D721Med (cell line): ENCODE results near the gene COL5A1.

Experiments
- DNase-seq: peaks from one replicate; pipeline ENCODE4 v3.0.0; 2011; ENCODE audit warnings: low spot score; ENCODE audit not compliant: insufficient read length
- FAIRE-seq: peaks from 2 replicates; lab custom pipeline; 2011; peaks lifted over from hg19 to GRCh38; lab: Jason Lieb, UNC
- CTCF ChIP-seq: IDR thresholded peaks from 2 replicates; pipeline ENCODE4 v1.5.1; 2012; ENCODE audit warnings: mild to moderate bottlenecking, control low read depth; ENCODE audit not compliant: insufficient read depth; ENCODE audit errors: missing control alignments

The COL5A1 gene

GRCh38 chr9:134887219-134887618 lies 245.6 kb downstream of the COL5A1 start:
- DNase-seq (no peak), FAIRE-seq (no peak)
- no peak for TF ChIP-seq CTCF

GRCh38 chr9:134887686-134888602 lies 246.3 kb downstream of the COL5A1 start:
- no peak for FAIRE-seq
- no peak for DNase-seq
- no peak for TF ChIP-seq CTCF

DNA sequence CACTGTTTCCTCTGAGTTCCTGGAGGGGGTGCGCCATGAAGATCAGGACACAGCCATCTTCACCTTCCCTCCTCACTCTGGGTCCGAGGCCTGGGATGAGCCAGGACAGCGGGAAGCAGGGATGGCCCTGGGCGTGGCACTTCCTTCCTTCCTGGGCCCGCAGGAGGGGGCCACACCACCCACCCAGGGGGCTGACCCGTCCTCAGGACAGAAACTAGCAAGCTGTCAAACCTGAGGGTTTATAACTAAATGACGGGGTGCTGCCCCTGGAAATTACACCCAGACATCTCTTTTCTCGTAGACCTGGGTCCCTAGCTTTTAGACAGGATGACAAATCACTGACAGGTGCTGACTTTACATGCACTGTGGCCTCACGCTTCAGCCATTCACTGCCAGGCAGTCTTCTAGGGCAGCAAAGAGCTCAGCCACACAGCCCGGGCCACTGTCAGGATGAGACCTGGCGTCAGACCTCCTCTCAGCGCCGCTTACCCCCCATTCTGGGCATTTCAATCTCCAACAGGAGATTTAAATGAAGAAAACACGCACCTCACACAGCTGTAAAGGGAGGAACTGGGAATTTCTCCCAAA lies 247.1 kb downstream of the COL5A1 start:
- FAIRE-seq (no peak), DNase-seq (no peak)
- TF ChIP-seq CTCF = no peak

DNA sequence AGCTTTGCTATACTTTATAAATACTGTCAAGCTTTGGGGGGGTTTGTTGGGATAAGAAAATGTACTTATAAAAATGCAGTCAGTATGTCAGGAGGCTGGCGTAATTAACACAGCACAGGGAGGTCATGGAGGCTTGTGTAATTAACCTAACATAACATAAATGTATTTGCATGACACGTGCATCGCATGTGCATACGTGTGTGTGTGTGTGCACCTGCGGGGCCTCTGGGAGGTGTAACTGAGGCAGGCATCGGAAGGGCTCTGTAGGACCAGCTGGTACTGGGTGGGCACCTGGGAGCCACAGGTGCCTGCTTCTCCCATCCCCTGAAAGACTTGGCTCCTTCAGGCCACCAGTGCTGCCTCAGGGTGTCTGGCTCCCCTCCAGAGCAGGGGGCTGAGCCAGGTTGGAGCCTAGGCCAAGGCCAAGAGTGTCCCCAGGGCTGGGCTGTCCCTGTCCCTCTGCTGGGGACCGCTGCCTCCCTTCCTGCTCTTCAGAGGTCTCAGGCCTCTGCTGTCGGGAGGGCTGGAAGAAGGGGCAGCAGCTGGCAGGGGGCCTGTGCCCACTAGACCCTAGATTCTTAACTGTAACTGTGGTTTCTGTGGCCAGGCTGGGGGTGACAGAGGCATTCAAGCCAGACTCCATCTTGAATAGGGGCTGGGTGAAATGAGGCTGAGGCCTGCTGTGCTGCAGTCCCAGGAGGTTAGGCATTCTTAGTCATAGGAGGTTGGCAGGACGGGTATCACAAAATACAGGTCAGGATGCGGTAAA lies 248.0 kb downstream of the COL5A1 start:
- TF ChIP-seq CTCF = no peak
- DNase-seq (no peak), FAIRE-seq (no peak)

GRCh38 chr9:134890155-134890495 lies 248.5 kb downstream of the COL5A1 start:
- FAIRE-seq = no peak
- no peak for TF ChIP-seq CTCF
- no peak for DNase-seq

DNA sequence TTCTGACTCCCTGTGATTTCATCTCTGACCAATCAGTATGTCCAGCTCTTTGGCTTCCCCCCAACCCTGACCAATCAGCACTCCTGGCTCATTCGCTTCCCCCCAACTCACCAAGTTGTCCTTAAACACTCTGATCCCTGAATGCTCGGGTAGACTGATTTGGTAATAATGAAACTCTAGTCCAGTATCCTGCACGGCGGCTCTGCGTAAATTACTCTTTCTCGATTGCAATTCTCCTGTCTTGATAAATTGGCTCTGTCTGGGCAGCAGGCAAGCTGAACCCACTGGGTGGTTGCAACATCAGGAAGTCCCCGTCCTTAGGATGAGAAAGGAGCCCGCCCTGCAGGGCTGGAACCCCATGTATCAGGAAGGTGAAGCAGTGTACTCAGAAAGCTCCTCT lies 249.4 kb downstream of the COL5A1 start:
- FAIRE-seq (no peak), DNase-seq (no peak)
- no peak for TF ChIP-seq CTCF
